ENCODE results near the gene C22orf39.

The C22orf39 gene

DNA sequence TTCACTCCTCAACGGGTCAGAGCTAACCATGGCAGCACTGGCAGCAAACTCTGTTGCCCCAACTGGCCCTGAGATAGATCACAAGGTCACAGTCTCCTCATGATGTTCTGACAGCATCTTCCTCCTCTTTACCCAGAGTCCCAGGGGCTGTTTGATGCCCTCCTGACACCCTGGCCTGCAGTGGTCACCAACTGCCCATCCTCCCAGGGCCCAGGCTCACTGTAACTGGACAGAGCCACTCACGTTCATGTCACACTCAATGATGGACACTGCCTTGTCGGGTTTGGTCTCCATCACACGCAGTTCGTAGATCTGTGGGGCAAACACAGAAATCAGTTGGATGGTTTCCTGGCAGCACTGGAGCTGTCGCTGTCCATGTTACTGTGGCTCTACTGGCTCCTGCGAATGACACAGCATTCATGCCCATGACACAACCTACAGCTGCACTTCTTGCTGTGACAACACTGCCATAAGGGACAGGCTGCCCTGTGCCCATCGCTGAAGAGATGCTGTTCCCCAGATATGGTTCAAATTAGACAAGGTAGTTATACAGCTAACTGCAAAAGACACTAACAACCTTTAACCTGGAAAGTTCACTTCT lies 10.4 kb upstream of the C22orf39 start:
- Histone ChIP-seq H3F3A (ENCODE audit: insufficient read depth) (no peaks in the 10 kb centered on the region), H3K4me3 (ENCODE audit: insufficient read depth, low read length, poor library complexity, severe bottlenecking) (no peak overlapping the region), H3K79me2 (ENCODE audit: insufficient read depth, low read length) (no peaks in the 10 kb centered on the region), H3K9ac (ENCODE audit: low read length) (no peak overlapping the region), H3K36me3 (ENCODE audit: low read length) (peaks cover 3% of the 10 kb centered on the region; the same call in 1 of the 2 replicates), H3K27me3 (ENCODE audit: low read length) (no peaks in the 10 kb centered on the region), H3K27ac (ENCODE audit: low read depth, low read length) (no peak overlapping the region), H2AFZ (ENCODE audit: low read depth, low read length, severe bottlenecking) (no peak overlapping the region), H3K4me2 (ENCODE audit: low read depth, low read length, poor library complexity, severe bottlenecking) (no peak overlapping the region), H3K9me2 (replicated peaks; ENCODE audit: insufficient read depth, low read length) (no peaks in the 10 kb centered on the region), H3K9me3 (ENCODE audit: insufficient read depth, low read length) (no peaks in the 10 kb centered on the region), H4K20me1 (ENCODE audit: low read depth, low read length) (no peaks in the 10 kb centered on the region)
- TF ChIP-seq EZH2phosphoT487 (conservative IDR thresholded peaks at IDR 0.05; ENCODE audit: low read length) = no peak
- TF ChIP-seq, protein P1, sequence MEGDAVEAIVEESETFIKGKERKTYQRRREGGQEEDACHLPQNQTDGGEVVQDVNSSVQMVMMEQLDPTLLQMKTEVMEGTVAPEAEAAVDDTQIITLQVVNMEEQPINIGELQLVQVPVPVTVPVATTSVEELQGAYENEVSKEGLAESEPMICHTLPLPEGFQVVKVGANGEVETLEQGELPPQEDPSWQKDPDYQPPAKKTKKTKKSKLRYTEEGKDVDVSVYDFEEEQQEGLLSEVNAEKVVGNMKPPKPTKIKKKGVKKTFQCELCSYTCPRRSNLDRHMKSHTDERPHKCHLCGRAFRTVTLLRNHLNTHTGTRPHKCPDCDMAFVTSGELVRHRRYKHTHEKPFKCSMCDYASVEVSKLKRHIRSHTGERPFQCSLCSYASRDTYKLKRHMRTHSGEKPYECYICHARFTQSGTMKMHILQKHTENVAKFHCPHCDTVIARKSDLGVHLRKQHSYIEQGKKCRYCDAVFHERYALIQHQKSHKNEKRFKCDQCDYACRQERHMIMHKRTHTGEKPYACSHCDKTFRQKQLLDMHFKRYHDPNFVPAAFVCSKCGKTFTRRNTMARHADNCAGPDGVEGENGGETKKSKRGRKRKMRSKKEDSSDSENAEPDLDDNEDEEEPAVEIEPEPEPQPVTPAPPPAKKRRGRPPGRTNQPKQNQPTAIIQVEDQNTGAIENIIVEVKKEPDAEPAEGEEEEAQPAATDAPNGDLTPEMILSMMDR (IDR thresholded peaks at IDR 0.05; ENCODE audit: insufficient read depth, low read length, poor library complexity, severe bottlenecking) = no peak

DNA sequence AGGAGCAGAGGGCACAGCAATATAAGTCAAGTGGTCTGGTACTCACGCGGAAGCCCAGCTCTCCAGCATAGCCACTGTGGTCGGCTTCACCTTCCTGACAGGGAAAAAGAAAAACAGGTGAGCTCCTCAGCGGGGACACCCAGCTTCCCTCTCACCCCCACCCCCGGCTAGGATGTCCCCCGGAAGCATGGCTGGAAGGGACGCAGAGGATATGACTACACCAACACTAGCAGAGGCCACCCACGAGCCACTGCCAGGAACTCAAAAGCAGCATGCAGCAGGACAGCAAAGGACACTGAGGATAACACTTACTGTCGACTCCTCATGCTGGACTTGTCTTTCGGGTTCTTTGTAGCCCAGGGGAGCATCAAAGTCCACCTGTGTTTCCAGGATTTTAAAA lies 9.0 kb upstream of the C22orf39 start:
- Histone ChIP-seq H2AFZ (ENCODE audit: low read depth, low read length, severe bottlenecking) (no peak overlapping the region), H4K20me1 (ENCODE audit: low read depth, low read length) (no peaks in the 10 kb centered on the region), H3K27ac (ENCODE audit: low read depth, low read length) (no peak overlapping the region), H3K36me3 (ENCODE audit: low read length) (peaks cover 3% of the 10 kb centered on the region; the same call in 1 of the 2 replicates), H3K4me2 (ENCODE audit: low read depth, low read length, poor library complexity, severe bottlenecking) (no peak overlapping the region), H3K27me3 (ENCODE audit: low read length) (no peaks in the 10 kb centered on the region), H3K4me3 (ENCODE audit: insufficient read depth, low read length, poor library complexity, severe bottlenecking) (no peak overlapping the region), H3F3A (ENCODE audit: insufficient read depth) (no peaks in the 10 kb centered on the region), H3K9ac (ENCODE audit: low read length) (no peak overlapping the region), H3K79me2 (ENCODE audit: insufficient read depth, low read length) (no peaks in the 10 kb centered on the region), H3K9me2 (replicated peaks; ENCODE audit: insufficient read depth, low read length) (no peaks in the 10 kb centered on the region), H3K9me3 (ENCODE audit: insufficient read depth, low read length) (no peaks in the 10 kb centered on the region)
- TF ChIP-seq, protein P1 (IDR thresholded peaks at IDR 0.05; ENCODE audit: insufficient read depth, low read length, poor library complexity, severe bottlenecking) = no peak
- no peak for TF ChIP-seq EZH2phosphoT487 (conservative IDR thresholded peaks at IDR 0.05; ENCODE audit: low read length)

DNA sequence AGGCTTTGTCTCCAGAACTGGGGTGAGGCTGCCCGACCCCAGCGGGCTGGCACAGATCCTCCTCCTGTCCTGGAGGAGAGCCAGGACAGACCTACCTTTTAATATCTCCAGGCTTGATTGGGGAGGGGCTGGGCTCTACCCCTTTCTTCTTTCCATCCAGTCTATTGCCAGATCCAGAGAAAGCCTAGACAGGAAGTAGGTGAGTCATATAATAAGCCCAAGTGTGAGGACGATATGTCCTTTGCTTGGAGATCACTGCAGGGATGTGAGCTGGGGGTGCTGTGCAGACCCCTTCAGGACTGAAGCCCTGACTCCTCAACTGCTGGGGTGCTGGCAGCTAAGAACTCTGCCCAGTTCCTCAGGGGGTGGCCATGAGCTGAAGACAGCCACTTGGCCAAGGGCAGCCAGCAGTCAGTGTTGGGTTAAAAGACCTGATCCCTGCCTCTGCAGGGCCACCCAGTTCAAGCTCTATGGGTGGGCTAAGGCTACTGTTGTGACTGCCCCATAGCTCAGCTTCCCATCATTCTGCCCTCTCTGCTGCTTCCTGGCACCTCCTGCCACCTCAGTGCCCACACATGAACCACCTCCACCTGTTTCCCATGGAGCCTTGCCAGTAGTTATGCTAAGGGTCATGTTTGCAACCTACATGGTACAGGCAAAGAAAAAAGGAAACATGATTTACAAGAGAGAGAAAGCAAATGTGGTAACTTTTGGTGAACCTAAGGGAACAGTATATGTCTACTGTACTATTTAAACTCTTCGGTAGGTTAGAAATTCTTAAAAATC lies 8.3 kb upstream of the C22orf39 start:
- Histone ChIP-seq H3K27ac (ENCODE audit: low read depth, low read length) (no peak overlapping the region), H3K27me3 (ENCODE audit: low read length) (no peaks in the 10 kb centered on the region), H3K4me3 (ENCODE audit: insufficient read depth, low read length, poor library complexity, severe bottlenecking) (no peak overlapping the region), H3K9me3 (ENCODE audit: insufficient read depth, low read length) (no peaks in the 10 kb centered on the region), H2AFZ (ENCODE audit: low read depth, low read length, severe bottlenecking) (no peak overlapping the region), H4K20me1 (ENCODE audit: low read depth, low read length) (no peaks in the 10 kb centered on the region), H3K79me2 (ENCODE audit: insufficient read depth, low read length) (no peaks in the 10 kb centered on the region), H3K9ac (ENCODE audit: low read length) (no peak overlapping the region), H3K36me3 (ENCODE audit: low read length) (no peaks in the 10 kb centered on the region), H3K9me2 (replicated peaks; ENCODE audit: insufficient read depth, low read length) (no peaks in the 10 kb centered on the region), H3F3A (ENCODE audit: insufficient read depth) (no peaks in the 10 kb centered on the region), H3K4me2 (ENCODE audit: low read depth, low read length, poor library complexity, severe bottlenecking) (no peak overlapping the region)
- TF ChIP-seq EZH2phosphoT487 (conservative IDR thresholded peaks at IDR 0.05; ENCODE audit: low read length) = no peak
- TF ChIP-seq, protein P1 (IDR thresholded peaks at IDR 0.05; ENCODE audit: insufficient read depth, low read length, poor library complexity, severe bottlenecking) = no peak
